ENCODE data around the gene IQSEC3. TPM values are rescaled to one million over a fixed set of nuclear protein-coding genes. Genes with fewer than 3 reads are reported as not detected.
A peak's percentile ranks its signal among the peaks of the same experiment; 100 is the strongest.

The IQSEC3 gene
- polyA plus RNA-seq, 2 donors: 0.13 to 0.14 TPM

DNA sequence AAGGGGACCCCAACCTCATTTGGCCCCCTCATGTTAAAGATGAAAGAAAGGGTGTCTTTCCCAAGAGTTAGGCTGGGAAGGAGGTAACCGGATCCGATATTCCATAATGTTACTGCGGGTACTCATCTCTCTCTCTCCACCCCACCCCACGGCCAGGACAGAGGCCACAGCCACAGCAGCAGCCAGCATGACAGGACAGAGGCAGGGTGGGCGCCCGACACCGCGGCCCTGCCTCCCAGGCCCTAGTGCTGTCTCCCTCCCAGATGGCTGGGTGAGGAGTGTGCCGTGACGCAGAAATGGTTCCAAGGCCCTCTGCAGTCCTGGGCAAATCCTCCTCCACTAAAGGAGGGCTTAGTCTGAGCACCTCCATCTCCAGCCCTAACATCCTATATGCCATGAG is 141.2 kb downstream of the IQSEC3 start:
- no peaks in the 10 kb centered on the region for H3K9me3 ChIP-seq (ENCODE audit: control insufficient read depth in 2 of 2, insufficient read depth in 1 of 2, low read depth in 1 of 2, low read length in 1 of 2)
- 85 to 89% methylated on average over 10 of the region's 10 CpGs for WGBS, 2 donors
- no peak overlapping the region for H3K4me3 ChIP-seq (ENCODE audit: low read depth in 1 of 2, low read length in 2 of 2)
- H3K27me3 ChIP-seq (ENCODE audit: control insufficient read depth in 1 of 2, insufficient read depth in 2 of 2, low read length in 2 of 2): peaks cover 3 to 6% of the 10 kb centered on the region in 2 donors
- H3K27ac ChIP-seq (ENCODE audit: low read depth in 2 of 2, low read length in 1 of 2): no peak overlapping the region
- peaks cover 4 to 11% of the 10 kb centered on the region in 2 donors for H3K4me1 ChIP-seq (ENCODE audit: control insufficient read depth in 2 of 2, insufficient read depth in 2 of 2, low read length in 1 of 2)
- H3K36me3 ChIP-seq (ENCODE audit: control insufficient read depth in 2 of 2, insufficient read depth in 2 of 2, low read length in 1 of 2): no peaks in the 10 kb centered on the region

DNA sequence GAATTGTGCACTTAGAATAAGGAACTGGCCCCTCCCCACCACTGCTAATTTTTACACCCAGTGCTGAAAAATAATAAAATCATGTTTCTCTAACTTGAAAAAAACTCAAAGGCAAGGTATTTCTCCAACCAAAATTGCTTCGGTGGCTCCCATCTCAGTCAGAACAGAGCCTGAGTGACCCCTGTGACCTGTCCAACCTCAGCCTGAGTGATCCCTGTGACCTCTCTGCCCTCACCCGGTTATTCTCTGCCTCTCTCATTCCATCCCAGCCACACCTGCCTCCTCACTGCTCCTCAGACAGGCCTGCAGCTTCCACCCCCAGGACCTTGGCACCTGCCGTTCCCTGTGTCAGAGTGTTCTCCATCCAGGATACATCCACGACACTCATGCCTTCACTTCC is 142.2 kb downstream of the IQSEC3 start:
- H3K27ac ChIP-seq (ENCODE audit: low read depth in 2 of 2, low read length in 1 of 2): no peak overlapping the region
- H3K27me3 ChIP-seq (ENCODE audit: control insufficient read depth in 1 of 2, insufficient read depth in 2 of 2, low read length in 2 of 2): peaks cover 6 to 9% of the 10 kb centered on the region in 2 donors
- H3K4me1 ChIP-seq (ENCODE audit: control insufficient read depth in 2 of 2, insufficient read depth in 2 of 2, low read length in 1 of 2): peaks cover under 1 to 13% of the 10 kb centered on the region in 2 donors
- 68 to 74% methylated on average over 4 of the region's 4 CpGs for WGBS, 2 donors
- H3K4me3 ChIP-seq (ENCODE audit: low read depth in 1 of 2, low read length in 2 of 2): no peak overlapping the region
- H3K9me3 ChIP-seq (ENCODE audit: control insufficient read depth in 2 of 2, insufficient read depth in 1 of 2, low read depth in 1 of 2, low read length in 1 of 2): no peaks in the 10 kb centered on the region
- H3K36me3 ChIP-seq (ENCODE audit: control insufficient read depth in 2 of 2, insufficient read depth in 2 of 2, low read length in 1 of 2): no peaks in the 10 kb centered on the region

DNA sequence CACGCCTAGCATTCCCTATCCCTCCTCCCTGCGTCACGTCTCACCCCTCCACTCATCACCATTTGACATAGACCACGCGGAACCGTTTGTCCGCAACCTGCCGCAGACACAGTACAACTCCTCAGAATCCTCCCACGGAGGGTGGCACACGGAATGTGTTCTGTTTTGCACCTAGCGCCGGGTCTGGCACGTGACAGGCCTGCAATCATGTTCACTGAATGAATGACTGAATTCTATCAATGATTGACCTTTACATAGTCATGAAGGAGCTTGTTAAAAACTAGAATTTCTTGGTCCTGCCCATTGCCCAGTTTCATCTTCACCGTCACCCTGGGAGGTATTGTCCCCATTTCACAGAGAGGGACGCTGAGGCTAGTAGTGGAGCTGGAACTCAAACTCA is 142.7 kb downstream of the IQSEC3 start:
- Histone ChIP-seq H3K4me1 (ENCODE audit: control insufficient read depth in 2 of 2, insufficient read depth in 2 of 2, low read length in 1 of 2) (peaks cover 0 to 9% of the 10 kb centered on the region in 2 donors), H3K27ac (ENCODE audit: low read depth in 2 of 2, low read length in 1 of 2) (no peak overlapping the region), H3K4me3 (ENCODE audit: low read depth in 1 of 2, low read length in 2 of 2) (no peak overlapping the region), H3K27me3 (ENCODE audit: control insufficient read depth in 1 of 2, insufficient read depth in 2 of 2, low read length in 2 of 2) (peaks cover 6 to 9% of the 10 kb centered on the region in 2 donors), H3K36me3 (ENCODE audit: control insufficient read depth in 2 of 2, insufficient read depth in 2 of 2, low read length in 1 of 2) (no peaks in the 10 kb centered on the region), H3K9me3 (ENCODE audit: control insufficient read depth in 2 of 2, insufficient read depth in 1 of 2, low read depth in 1 of 2, low read length in 1 of 2) (no peaks in the 10 kb centered on the region)
- WGBS, 2 donors: 85 to 87% methylated on average over 15 of the region's 15 CpGs

DNA sequence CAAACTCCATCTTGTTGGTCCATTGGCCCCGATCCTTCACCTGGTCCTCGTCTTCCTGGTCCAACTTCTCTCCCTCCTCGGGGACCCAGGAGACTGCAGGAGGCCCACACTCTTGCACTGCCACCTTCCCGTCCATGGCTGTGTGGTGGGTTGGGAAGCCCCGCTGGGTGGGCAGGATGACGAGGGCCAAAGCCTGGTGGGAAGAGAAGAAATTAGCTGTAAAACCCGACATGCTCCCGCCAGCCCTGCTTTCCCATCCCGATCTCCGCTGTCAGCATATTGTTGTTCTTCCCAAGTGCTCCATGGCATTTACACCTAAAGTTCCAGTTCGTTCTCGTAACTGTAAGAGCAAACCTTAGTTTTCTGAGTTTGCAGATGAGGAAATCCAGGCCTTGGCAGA is 143.3 kb downstream of the IQSEC3 start:
- WGBS, 2 donors: 92 to 94% methylated on average over 12 of the region's 12 CpGs
- Histone ChIP-seq H3K36me3 (ENCODE audit: control insufficient read depth in 2 of 2, insufficient read depth in 2 of 2, low read length in 1 of 2) (no peaks in the 10 kb centered on the region), H3K9me3 (ENCODE audit: control insufficient read depth in 2 of 2, insufficient read depth in 1 of 2, low read depth in 1 of 2, low read length in 1 of 2) (no peaks in the 10 kb centered on the region), H3K27ac (ENCODE audit: low read depth in 2 of 2, low read length in 1 of 2) (no peak overlapping the region), H3K4me3 (ENCODE audit: low read depth in 1 of 2, low read length in 2 of 2) (no peak overlapping the region), H3K4me1 (ENCODE audit: control insufficient read depth in 2 of 2, insufficient read depth in 2 of 2, low read length in 1 of 2) (peaks cover 0 to 8% of the 10 kb centered on the region in 2 donors), H3K27me3 (ENCODE audit: control insufficient read depth in 1 of 2, insufficient read depth in 2 of 2, low read length in 2 of 2) (peaks cover 6 to 9% of the 10 kb centered on the region in 2 donors)

DNA sequence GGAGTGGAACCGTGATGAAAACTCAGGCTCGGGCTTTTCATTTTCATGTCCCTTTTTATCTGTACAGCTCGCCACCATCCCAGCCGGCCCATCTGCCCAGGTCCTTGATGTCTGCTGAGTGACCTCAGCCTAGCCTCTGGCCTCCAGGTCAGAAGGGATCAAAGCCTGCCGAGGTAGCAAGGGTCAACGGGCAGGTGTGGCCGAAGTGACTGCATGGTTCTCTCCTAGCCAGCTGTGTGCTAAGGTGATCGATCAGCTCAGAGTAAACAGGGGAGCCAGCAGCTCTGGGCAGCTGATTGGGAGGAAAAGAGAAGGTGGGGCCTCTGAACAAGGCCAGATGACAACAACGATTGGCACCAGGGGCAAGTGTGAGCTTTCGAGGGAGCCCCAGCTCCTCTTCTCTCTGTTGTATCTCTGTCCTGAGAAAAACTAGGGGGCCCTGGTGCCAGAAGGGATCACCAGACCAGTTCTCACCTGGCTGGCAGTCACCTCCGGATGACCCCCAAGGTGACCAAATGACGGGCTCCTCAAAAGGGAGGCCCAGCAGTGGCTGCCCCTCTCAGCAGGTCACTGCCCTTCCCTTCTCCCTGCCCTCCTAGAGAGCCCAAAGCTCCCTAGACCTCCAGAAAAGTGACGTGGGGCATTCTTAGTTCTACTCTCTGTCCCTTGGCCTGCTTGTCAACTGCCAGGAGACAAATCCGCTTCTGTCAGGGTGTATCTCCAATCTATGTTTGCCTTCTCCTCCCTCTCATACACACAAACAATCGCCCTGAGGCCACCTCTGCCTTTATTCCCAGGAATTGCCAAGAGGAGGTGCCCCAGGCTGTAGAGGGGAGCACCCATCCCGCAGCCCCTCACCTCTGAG is 143.9 kb downstream of the IQSEC3 start:
- no peak overlapping the region for H3K27ac ChIP-seq (ENCODE audit: low read depth in 2 of 2, low read length in 1 of 2)
- peaks cover 0 to 8% of the 10 kb centered on the region in 2 donors for H3K4me1 ChIP-seq (ENCODE audit: control insufficient read depth in 2 of 2, insufficient read depth in 2 of 2, low read length in 1 of 2)
- no peaks in the 10 kb centered on the region for H3K9me3 ChIP-seq (ENCODE audit: control insufficient read depth in 2 of 2, insufficient read depth in 1 of 2, low read depth in 1 of 2, low read length in 1 of 2)
- 65 to 71% methylated on average over 16 of the region's 16 CpGs for WGBS, 2 donors
- no peak overlapping the region for H3K4me3 ChIP-seq (ENCODE audit: low read depth in 1 of 2, low read length in 2 of 2)
- H3K36me3 ChIP-seq (ENCODE audit: control insufficient read depth in 2 of 2, insufficient read depth in 2 of 2, low read length in 1 of 2): no peaks in the 10 kb centered on the region
- H3K27me3 ChIP-seq (ENCODE audit: control insufficient read depth in 1 of 2, insufficient read depth in 2 of 2, low read length in 2 of 2): peaks cover 6% of the 10 kb centered on the region in 2 donors

DNA sequence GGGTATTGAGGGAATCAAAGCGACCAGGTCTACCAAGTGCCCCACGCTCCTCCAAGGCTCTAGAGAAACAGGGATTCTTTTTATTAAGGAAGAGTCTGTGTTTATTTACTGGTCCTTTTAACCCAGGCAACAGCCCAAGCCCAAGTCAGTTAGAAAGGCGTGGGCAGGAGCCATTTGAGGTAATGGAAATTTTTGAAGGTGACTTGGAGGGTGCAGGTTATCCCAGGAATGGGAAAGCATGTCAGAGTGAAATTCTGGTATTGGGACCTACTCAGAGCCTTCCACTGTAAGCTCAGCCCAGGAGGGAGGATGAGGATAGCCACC is 144.5 kb downstream of the IQSEC3 start:
- no peak overlapping the region for H3K4me3 ChIP-seq (ENCODE audit: low read depth in 1 of 2, low read length in 2 of 2)
- H3K9me3 ChIP-seq (ENCODE audit: control insufficient read depth in 2 of 2, insufficient read depth in 1 of 2, low read depth in 1 of 2, low read length in 1 of 2): no peaks in the 10 kb centered on the region
- WGBS, 2 donors: 69 to 76% methylated on average over 3 of the region's 3 CpGs
- H3K4me1 ChIP-seq (ENCODE audit: control insufficient read depth in 2 of 2, insufficient read depth in 2 of 2, low read length in 1 of 2): peaks cover 0 to 8% of the 10 kb centered on the region in 2 donors
- no peak overlapping the region for H3K27ac ChIP-seq (ENCODE audit: low read depth in 2 of 2, low read length in 1 of 2)
- H3K36me3 ChIP-seq (ENCODE audit: control insufficient read depth in 2 of 2, insufficient read depth in 2 of 2, low read length in 1 of 2): no peaks in the 10 kb centered on the region
- H3K27me3 ChIP-seq (ENCODE audit: control insufficient read depth in 1 of 2, insufficient read depth in 2 of 2, low read length in 2 of 2): peaks cover 6% of the 10 kb centered on the region in 2 donors

DNA sequence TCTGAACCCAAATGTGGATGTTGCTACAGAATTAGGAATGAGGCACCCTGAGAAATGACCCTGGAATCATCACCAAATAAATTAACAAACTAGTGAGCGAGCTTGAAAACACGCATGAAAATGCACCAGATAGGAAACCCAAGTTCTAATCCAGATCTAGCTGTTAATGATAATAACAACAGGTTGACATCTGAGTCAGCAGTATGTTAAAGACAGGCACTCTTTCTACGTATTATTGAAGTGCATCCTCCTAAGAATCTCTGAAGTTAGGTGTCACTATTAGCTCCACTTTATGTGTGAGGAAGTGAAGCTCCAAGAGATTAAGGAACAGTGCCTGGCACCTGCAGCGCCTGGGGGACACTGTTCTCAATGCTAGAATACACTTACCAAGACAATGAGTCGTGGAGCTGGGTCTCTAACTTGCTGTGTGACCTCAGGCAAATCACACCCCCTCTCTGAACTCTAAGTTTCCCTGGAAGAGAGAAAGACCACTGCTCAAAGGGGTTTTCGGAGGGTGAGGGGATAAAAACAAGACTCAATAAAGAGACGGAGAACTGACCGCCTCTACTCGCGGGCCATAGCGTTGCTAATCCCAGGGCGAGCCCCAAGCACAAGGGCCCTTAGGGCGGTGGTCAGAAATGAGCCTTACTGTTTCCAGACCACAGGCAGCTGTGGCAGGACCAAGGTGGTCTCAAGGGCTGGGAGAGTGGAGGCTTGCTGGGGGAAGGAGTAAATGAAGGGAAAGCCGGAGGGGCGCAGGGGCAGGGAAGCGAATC is 145.3 kb downstream of the IQSEC3 start:
- Histone ChIP-seq H3K27me3 (ENCODE audit: control insufficient read depth in 1 of 2, insufficient read depth in 2 of 2, low read length in 2 of 2) (peaks cover 5 to 6% of the 10 kb centered on the region in 2 donors), H3K9me3 (ENCODE audit: control insufficient read depth in 2 of 2, insufficient read depth in 1 of 2, low read depth in 1 of 2, low read length in 1 of 2) (no peaks in the 10 kb centered on the region), H3K36me3 (ENCODE audit: control insufficient read depth in 2 of 2, insufficient read depth in 2 of 2, low read length in 1 of 2) (no peaks in the 10 kb centered on the region), H3K4me1 (ENCODE audit: control insufficient read depth in 2 of 2, insufficient read depth in 2 of 2, low read length in 1 of 2) (peaks cover 0 to 8% of the 10 kb centered on the region in 2 donors), H3K4me3 (ENCODE audit: low read depth in 1 of 2, low read length in 2 of 2) (no peak overlapping the region), H3K27ac (ENCODE audit: low read depth in 2 of 2, low read length in 1 of 2) (peak overlapping the region in 1 of 2 donors; percentile 9)
- WGBS, 2 donors: 89 to 90% methylated on average over 16 of the region's 16 CpGs

DNA sequence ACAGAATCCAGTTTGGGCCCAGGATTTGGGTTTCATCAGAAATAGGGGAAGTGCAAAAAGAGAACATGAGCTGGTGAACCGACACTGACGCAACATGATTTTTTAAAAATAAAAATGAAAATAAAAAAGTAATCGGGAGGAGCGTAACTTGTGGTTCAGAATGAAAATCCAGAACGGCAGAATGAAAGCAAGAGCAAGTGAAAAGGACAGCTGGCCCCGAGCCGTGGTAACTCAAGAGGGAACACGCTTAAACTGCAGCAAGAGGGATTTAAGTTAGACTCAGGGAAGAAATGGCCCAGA is 145.8 kb downstream of the IQSEC3 start:
- Histone ChIP-seq H3K27me3 (ENCODE audit: control insufficient read depth in 1 of 2, insufficient read depth in 2 of 2, low read length in 2 of 2) (peaks cover 3 to 6% of the 10 kb centered on the region in 2 donors), H3K4me3 (ENCODE audit: low read depth in 1 of 2, low read length in 2 of 2) (no peak overlapping the region), H3K27ac (ENCODE audit: low read depth in 2 of 2, low read length in 1 of 2) (no peak overlapping the region), H3K9me3 (ENCODE audit: control insufficient read depth in 2 of 2, insufficient read depth in 1 of 2, low read depth in 1 of 2, low read length in 1 of 2) (no peaks in the 10 kb centered on the region), H3K4me1 (ENCODE audit: control insufficient read depth in 2 of 2, insufficient read depth in 2 of 2, low read length in 1 of 2) (peaks cover 0 to 8% of the 10 kb centered on the region in 2 donors), H3K36me3 (ENCODE audit: control insufficient read depth in 2 of 2, insufficient read depth in 2 of 2, low read length in 1 of 2) (no peaks in the 10 kb centered on the region)
- WGBS, 2 donors: 62 to 71% methylated on average over 8 of the region's 8 CpGs

DNA sequence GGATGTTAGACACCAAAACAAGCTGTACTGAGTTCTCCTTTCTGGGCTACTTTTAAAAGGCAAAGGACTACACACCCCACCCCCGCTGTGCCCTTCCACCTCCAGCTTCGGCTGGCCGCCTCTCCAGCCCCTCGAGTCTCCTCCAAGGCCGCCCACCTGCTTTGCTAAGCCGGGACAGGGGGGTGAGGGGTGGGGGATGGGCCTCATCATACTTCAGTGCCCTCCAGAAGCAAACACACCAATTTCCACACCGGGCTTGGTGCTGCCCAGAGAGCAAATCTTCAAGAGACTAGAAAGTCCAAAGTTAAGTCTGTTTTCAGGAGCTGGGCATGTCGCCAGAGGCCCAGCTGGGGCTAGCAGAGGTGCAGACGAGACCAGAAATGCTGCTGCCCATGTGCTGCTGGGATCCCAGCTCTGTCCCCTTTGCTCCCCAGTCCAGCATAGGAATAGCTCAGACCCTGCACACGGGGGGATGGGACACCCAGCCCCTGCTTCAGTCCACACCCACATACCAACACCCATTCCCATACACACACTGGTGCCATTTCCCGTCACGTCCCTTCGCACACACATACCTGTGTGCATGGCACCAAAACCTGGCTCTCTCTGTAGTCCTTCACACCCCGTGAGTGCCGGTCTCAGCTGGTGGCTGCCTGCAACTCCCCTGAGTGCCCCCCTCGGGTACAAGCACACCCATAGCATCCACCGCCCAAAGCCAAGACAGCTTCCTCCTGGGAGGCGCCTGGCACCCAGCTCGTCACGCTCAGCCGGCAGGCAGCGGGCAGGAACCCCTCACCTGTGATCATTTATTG is 146.4 kb downstream of the IQSEC3 start:
- 29 to 36% methylated on average over 22 of the region's 22 CpGs for WGBS, 2 donors
- Histone ChIP-seq H3K4me3 (ENCODE audit: low read depth in 1 of 2, low read length in 2 of 2) (no peak overlapping the region), H3K27ac (ENCODE audit: low read depth in 2 of 2, low read length in 1 of 2) (no peak overlapping the region)

More for the DNA sequence above, 146.4 kb downstream of the IQSEC3 start:
- Histone ChIP-seq H3K4me1 (ENCODE audit: control insufficient read depth in 2 of 2, insufficient read depth in 2 of 2, low read length in 1 of 2) (peaks cover 0 to 8% of the 10 kb centered on the region in 2 donors), H3K27me3 (ENCODE audit: control insufficient read depth in 1 of 2, insufficient read depth in 2 of 2, low read length in 2 of 2) (peaks cover 0 to 6% of the 10 kb centered on the region in 2 donors), H3K36me3 (ENCODE audit: control insufficient read depth in 2 of 2, insufficient read depth in 2 of 2, low read length in 1 of 2) (no peaks in the 10 kb centered on the region), H3K9me3 (ENCODE audit: control insufficient read depth in 2 of 2, insufficient read depth in 1 of 2, low read depth in 1 of 2, low read length in 1 of 2) (no peaks in the 10 kb centered on the region)

Measured in esophagus (tissue), 2 donors.